Activated CD4-positive, CD25-positive, alpha-beta regulatory T cell treated with anti-CD3 and anti-CD28 coated beads, Interleukin-2, amount 50 U/mL, for 16 hours (primary cell): ENCODE results near the gene ZBTB26.

ENCODE experiments used
- DNase-seq: peaks from one replicate; pipeline ENCODE4 v3.0.0-alpha.2; 2020; ENCODE audit warnings: low read depth, low spot score

The ZBTB26 gene, protein sequence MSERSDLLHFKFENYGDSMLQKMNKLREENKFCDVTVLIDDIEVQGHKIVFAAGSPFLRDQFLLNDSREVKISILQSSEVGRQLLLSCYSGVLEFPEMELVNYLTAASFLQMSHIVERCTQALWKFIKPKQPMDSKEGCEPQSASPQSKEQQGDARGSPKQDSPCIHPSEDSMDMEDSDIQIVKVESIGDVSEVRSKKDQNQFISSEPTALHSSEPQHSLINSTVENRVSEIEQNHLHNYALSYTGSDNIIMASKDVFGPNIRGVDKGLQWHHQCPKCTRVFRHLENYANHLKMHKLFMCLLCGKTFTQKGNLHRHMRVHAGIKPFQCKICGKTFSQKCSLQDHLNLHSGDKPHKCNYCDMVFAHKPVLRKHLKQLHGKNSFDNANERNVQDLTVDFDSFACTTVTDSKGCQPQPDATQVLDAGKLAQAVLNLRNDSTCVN

DNA sequence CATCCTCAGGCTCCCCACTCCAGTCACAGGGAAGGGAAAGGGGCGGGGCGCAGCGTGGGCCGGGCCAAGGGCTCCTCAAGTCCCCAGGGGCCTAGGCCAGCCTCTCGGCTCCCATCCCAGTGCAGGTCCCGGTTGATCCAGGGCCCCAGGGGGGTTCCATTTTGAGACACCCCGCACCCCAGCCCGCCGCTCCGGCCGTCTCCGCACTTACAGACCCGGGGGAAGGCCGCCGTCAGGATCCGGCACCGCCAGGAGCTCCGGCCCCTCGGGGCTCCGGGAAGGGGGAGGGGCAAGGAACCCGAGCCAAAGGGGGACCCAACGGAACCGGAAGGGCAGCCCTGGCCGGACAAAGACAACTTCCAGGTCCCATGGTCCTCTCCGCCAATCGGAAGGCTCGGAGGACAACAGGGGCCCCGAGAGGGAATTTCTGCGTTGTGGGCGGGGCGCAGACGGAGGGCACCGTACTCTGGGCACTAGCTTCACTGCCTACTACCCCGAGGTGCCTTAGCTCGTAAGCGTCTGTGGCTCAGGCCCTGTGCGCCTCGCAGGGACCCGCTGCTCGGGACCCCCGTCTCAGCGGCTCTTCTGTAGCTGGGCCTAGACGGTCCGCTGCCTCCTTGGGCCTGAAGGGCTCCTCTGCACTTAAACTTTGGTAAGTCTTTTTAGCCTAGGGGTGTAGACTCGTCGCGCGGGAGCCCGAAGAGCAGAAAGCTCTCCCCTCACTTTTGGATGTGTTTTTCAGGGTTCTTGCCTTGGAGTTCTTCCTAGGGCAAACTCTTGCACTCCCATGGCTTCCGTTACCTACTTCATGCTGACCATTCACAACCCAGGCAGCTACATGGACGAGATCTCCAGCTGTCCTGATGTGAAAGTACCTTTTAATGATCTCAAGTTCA lies at the start of gene ZBTB26:
Gene ZBTB26 (minus strand): TSS at position 287 of the 896 bp plus-strand sequence. CDS start 11,578 bp downstream, outside the sequence.
- peak; percentile 78 for DNase-seq

DNA sequence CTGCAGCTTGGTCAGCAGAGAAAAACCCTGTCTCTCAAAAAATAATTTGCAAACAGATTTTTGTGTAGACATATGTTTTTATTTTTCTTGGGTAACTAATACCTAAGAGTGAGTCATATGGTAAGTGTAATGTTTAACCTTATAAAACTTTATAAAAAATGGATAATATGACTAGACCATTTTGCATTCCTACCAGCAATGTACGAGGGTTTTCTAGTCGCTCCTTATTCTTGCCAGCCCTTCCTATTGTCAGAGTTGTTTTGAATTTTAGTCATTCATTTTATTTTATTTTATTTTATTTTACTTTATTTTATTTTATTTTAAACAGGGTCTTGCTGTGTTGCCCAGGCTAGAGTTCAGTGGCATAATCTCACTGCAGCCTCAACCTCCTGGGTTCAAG lies 47.3 kb upstream of the ZBTB26 start:
- no peak for DNase-seq

DNA sequence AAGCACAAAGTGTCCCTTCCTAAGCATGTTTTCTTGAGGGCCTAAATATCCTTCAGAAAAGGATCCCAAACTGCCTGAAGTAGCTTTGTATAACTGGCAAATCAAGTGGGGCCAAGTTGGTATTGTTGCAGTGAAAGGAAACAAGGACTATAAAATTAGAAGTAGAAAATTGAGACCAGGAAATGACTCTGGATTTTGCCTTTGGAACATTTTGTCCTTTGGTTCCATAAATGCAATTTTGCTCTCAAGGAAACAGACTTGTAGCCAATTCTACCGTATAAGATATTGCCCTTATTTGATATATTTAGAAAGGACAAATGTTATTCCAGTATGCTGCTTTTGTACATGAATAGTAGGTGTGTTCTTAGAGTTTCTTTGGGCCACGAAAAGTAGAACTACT lies 43.9 kb upstream of the ZBTB26 start:
- DNase-seq: no peak

DNA sequence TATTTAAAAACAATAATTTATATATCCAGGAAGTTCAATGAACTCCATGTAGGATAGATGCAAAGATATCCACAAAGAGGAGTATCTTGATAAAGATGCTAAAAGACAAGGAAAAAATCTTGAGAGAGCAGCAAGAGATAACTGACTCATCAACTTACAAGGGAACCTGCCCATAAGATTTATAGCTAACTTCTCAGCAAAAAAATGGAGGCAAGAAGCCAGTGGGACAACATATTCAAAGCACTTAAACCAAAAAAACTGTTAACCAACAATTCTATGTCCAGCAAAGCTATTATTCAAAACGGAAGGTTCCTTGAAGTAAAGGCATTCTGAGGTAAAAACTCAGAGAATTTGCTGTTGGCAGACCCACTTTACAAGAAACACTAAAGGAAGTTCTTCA lies 29.8 kb upstream of the ZBTB26 start:
- DNase-seq: no peak

DNA sequence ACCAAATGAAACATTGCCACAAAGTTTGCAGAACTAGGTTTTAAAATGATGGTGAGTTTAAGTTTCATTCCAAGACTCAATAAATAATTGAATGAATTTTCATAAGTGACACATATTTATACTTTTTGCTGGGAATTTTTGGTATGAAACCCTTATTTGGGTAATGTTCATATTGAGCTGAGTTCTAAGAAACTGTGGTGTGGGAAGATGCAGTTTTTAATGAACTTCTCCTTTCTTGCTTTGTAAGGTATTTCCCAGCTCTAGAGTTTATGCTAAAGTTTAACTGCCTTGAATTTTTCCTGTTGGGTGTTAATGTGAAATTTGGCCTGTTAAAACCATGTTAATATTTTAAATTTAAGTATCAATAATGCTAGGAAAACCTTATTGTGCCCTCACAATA lies 24.6 kb upstream of the ZBTB26 start:
- no peak for DNase-seq

DNA sequence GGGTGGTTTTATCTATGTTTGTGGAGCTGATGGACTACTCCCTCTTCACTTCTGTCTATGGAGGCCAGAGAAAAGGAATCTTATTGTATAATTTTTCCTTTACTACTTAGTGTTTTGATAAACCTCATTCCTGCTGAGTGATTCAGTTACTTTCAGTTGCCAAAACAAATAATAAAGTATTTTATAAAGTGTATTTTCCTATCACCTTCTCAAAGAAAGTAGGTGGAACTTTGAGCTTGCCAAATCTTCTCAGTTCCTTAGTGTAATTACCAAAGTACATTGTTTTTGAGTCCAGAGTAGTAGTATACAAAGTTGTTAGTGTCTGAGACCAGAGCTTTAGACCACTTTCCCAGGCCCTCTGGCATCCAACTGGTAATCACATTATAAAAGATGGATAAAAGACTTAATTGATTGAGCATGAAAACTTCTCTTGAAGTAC lies 23.0 kb upstream of the ZBTB26 start:
- DNase-seq: no peak

DNA sequence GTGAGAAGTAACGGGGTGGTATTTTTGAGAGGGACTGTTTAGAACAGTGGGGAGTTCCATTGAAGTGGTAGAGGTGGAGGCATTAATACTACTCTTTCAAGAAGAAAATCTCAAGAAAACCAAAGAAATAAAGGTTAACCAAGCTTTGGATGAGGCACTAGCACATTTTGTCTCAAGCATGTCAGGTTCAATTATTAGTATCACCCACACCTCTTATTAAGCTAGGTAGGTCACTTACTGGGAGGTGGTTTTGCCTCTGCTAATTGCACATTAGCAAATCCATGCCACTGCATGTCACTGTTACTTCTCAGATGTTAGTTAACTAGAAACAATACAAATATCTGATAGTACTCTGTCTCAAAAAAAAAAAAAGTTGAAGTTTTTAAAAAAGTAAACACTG lies 19.7 kb upstream of the ZBTB26 start:
- no peak for DNase-seq

DNA sequence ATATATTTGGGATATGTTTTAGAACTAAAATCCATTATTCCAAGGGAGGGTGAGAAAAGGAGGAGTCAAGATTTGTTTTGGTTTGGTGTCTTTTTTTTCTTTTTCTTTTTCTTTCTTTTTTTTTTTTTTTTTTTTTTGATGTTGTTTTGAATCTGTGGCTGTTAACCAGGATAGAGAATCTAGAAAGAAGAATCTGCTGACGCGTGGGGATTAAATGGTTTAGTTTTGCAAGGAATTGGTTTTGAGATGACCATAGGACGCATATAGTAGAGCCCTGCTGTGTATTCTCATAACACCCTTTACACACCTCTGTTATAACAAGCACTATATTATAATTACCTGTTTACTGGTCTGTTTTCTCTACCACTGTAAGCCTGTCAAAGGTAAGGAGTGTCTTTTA lies 19.0 kb upstream of the ZBTB26 start:
- DNase-seq: no peak

DNA sequence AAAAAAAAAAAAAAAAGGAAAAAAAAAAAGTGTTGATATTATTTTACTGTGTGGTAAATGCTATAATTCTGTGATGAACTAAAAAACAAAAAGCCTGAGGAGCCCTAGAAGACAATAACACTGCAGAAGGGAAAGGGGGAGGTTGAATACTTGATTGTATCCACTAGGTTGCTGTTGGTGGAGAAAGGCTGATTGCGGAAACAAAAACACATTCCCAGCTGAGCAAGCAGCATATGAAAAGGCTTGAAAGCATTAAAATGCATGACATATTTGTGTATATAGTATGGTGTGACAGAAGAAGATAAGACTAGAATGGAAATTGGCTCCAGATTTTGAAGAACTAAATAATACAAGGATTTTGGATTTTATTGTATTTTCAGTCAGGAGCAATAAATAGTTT lies 18.4 kb upstream of the ZBTB26 start:
- DNase-seq: no peak

DNA sequence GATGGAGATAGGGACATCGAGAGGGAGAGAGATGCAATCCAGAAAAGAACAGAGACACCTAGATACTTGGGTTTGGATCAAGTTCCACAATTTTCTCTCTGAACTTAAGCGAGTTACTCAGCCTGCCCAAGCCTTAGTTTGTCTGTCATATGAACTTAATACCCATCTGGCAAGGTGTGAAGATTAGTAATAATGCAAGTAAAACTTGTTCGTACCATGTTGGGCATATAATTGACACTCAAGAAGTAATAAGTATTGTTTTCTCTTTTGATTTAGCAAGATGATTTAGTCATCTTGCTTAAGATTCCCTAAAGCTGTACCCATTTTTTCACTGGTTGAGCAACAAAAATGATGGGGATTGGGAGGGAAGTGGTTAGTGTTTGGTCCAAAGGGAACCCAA lies 17.0 kb upstream of the ZBTB26 start:
- DNase-seq: no peak

DNA sequence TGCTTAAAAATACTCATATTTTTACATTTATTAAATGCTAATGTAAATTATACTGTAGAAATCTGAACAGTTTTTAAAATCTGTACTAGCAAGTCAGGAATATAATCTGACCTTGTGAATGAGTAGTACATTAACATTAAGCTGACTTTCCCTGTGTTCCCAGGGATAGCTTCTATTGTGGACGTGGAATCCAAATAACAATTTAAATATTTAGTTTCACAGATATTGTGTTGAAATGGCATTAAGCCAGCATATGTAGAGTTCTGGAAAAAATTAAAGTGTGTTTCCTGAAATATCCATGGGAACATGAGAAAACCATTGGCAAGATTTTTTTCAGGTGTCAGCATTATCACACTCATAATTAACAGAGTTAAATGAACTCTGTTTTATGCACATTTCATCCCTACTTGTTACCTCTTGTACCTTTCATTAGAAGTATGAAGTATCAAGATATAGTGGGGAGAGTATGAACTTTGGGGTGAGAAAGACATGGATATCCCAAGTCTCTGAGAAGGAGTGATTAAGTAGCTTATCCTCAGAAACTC lies 15.2 kb upstream of the ZBTB26 start:
- DNase-seq: no peak

DNA sequence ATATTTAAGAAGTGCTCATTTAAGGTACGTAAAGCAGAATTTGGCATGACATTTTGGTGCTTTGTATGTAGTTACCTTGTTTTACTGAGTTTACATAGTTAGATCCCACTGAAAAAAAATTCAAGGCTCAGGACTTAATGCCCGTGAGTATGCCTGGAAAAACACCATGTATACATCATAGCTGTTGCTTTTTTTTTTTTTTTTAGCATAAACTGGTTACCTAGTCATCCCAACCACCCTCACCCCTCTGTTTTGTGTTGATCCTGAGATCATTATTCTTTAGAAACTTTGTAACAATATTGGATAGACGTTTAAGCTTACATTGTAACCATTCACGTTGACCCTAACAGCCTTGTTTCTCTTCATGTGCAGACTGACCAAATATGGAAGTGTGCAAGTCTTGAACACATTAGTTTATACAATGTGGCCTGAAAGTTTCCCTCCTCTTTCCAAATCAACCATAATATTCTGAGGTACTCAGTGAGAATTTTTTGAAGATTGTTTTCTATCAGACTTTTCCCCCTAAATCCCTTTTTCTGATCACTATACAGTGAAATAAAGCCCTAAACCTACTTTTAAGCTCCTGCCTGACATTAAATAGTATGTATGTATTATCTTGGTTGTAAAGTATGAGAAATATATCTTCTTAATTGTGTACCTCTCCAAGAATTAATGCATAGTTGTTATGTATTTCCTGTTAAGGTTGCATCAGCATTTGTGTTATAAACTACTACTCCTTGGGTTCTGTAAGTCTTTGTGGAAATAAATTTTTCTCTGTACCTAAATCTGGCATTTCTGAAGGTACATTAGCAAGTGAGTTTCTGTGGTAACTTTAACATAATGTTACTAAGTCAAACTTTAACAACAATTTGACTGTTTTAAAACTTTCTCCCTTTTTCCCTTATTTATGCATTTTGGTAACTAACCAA lies 13.9 kb upstream of the ZBTB26 start:
- DNase-seq: no peak

DNA sequence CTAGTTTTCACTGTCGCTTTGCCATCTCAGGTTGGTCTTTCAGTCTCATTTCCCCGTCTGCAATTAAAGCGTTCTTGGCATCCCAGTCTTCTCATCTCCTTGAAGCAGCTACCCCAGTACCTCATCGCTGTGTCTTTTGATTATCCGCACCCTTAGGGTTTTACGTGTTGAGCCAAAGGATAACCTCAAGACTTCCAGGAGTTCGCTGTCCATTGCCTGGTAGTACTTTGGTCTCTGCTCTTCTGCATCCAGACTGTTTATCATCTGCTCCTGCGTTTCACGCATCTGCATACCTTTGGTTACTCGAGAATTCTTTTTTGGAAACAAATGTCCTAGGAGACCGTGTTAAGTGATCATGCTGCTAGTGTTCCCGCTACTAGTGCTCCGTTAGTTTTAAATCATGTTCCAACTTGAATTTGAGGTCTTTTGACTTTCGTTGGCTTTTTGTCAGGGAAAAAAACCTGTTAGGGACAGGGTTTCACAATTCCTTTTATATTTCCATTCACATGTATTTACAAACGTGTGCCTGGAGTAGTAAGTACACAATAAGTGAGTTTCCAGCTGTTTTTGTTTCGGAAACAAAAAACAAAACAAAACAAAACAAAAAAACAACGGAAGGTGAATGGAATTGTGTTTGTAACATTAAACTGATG lies 10.4 kb upstream of the ZBTB26 start:
- DNase-seq: no peak

DNA sequence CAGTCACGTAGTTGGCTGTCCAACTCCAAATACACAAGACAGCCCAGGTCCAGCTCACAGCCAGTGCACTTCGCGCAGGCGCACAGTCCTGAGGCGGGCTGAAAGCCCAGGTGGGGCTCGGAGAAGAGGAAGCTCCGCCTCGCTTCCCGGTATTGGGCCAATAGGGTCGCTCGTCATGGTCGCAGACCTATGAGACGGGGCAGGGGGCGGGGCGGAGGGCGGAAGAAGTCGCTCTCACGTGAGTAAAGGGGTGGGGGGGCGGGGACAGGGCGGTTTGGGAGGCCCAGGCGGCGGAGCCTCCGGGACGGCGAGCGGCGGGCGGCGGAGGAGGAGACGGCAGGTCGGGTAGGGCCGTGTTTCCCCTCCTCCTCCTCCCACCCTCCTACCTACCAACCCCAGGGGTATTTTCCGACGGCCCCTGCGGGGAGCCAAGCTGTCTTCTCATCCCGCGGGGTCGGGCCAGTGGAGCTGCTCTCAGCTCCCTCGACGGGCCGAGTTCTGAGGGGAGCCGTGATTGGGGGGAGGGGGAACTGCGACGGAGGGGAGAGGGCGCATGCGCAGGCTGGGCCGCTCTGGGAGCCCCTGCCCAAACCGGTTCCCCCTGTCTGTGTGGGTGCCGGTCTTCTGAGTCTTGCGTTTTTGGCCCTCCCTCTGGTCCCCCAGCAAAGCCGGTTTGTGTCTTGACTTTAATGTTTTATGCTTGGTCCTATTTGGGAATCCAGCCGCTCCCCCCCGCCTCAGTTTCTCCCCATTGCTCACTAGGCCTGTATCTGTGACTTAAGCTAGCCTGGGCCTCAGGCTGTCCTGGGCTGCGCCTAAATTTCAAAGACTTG lies 9.7 kb upstream of the ZBTB26 start, which contains the start of gene RABGAP1:
Gene RABGAP1 (plus strand): TSS at position 272 of the 833 bp plus-strand sequence. CDS start 16,040 bp downstream, outside the sequence.
- peak; percentile 97 for DNase-seq

DNA sequence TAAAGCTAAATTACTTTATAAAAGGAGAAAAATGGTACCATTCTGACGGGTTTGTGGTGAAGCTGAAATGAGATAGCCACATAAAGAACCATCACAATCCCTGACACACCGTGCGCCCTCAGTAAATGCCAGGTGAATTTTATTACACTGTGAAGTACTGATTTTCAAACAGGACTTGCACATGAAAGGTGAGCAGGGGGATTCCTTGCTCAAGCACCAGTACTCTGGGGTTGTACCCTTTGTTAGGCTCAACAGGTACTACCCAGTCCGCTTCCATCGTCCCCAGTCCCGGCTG lies 9.1 kb upstream of the ZBTB26 start:
- no peak for DNase-seq

DNA sequence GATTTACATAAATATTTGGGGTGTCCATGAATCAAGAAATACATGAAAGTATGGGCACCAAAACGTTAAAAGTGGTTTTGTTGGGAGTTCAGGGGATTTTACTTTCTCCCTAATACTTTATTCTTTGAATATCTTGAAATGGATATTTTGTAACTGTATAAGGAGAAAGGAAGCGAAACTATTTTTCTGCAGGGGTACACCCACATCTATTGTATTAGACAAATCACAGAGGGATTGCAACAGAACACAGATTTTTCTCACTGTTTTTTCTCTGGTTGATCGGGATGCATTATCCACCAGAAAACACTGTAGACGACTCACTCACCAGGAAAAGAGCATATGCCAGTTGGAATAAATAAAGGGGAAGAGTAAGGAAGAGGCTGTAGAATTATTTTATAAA lies 8.3 kb upstream of the ZBTB26 start:
- DNase-seq: no peak

DNA sequence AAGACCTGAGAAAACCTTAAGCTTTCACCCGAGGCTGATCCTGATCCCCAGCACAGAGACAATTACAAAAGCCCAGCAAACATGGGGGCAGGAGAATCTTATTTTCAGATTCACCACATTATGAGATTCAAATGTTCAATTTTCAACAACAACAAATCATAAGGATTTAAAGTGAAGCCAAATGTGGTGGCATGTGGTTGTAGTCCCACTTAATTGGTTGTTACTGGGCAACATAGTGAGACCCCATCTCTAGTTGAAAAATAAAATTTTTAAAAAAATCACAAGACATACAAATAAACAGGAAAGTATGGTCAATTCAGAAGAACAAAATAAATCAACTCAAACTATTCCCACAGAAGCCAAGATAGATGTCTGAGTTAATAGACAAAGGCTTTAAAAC lies 5.6 kb upstream of the ZBTB26 start:
- no peak for DNase-seq

DNA sequence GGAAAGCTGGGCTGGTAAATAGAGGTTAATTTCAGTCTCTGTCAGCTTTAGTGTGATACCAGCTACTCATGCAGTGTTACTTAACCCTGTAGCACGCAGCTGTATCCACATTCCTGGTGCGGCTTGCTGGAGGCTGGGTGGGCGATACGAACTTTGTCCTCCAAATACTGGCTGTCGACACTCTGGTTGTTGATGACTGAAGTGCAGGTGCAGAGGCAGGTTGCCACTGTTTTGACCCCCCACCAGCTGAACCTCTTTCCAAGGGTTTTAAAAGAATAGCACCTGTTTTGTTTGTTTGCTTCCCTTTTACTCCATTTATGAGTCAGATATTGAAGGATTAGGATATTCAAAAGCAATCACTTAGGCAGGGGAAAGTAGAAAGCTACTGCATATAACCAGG lies 5.2 kb upstream of the ZBTB26 start:
- no peak for DNase-seq

DNA sequence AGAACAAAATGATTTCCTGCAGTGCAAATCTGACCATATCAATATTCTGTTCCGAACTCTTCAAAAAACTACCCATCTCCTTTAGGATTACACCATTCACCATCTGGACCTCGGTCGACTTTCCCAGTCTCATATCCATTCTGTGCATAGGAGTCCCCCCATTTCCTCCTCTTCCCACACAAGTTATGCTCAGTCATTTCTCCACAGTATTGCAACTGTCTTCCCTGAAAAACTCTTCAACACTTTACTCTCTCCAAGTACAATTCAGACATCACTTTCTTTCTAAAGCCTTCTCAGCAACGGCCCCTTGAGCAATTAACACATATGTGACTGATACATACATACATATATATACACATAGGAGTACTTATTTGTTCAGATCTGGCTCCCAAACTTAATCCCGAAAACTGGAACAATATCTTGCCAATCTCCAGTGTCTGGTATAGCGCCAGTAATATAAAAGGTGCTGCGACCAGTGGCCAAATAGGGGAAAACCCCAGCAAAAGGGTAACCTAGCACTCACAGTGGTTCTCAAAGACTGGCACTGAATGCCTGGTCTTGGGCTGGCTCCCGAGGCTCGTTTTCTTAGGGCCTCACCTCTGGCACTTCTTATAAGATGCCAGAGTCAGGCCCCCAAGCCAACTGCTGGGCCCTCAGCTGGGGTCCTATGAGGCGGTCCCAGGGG lies 629 bp downstream of the ZBTB26 start:
- DNase-seq: no peak
